ENCODE results near the gene TLE7. TPM values are rescaled to one million over a fixed set of nuclear protein-coding genes. Genes with fewer than 3 reads are reported as not detected.

Gene TLE7
- not detected for total RNA-seq (ENCODE audit: unreplicated experiment)
- long read RNA-seq: 0 reads

- peaks cover 5% of the 10 kb centered on the region for H3K9me3 Mint-ChIP-seq (ENCODE audit: unreplicated experiment)
- peaks cover 19% of the 10 kb centered on the region for H3K36me3 Mint-ChIP-seq (ENCODE audit: low read depth, unreplicated experiment)
- no peak for TF ChIP-seq CTCF (IDR thresholded peaks at IDR 0.05; ENCODE audit: unreplicated experiment)
- no peaks in the 10 kb centered on the region for H3K4me1 Mint-ChIP-seq (ENCODE audit: unreplicated experiment)
- H3K27me3 Mint-ChIP-seq (ENCODE audit: unreplicated experiment): peaks cover 12% of the 10 kb centered on the region
- H3K4me3 Mint-ChIP-seq (ENCODE audit: unreplicated experiment): peak within 1 kb of the TSS; percentile 0
- no peak for DNase-seq (ENCODE audit: low spot score)
- no peak within 1 kb of the TSS for H3K27ac Mint-ChIP-seq (ENCODE audit: unreplicated experiment)
Measured at GRCh38 chr16:71442051-71442440, at the start of gene TLE7. Gene TLE7, minus strand, starts transcription at chr16:71442054. Its CDS starts 8,730 bp downstream, at chr16:71433324.

GRCh38 chr16:71491054-71491453 is 49.2 kb upstream of the TLE7 start:
- peaks cover 4% of the 10 kb centered on the region for H3K27me3 Mint-ChIP-seq (ENCODE audit: unreplicated experiment)
- no peak for DNase-seq (ENCODE audit: low spot score)
- no peak overlapping the region for H3K27ac Mint-ChIP-seq (ENCODE audit: unreplicated experiment)
- no peaks in the 10 kb centered on the region for H3K4me1 Mint-ChIP-seq (ENCODE audit: unreplicated experiment)
- TF ChIP-seq CTCF (IDR thresholded peaks at IDR 0.05; ENCODE audit: unreplicated experiment): no peak
- H3K36me3 Mint-ChIP-seq (ENCODE audit: low read depth, unreplicated experiment): no peaks in the 10 kb centered on the region
- H3K9me3 Mint-ChIP-seq (ENCODE audit: unreplicated experiment): no peaks in the 10 kb centered on the region
- no peak overlapping the region for H3K4me3 Mint-ChIP-seq (ENCODE audit: unreplicated experiment)

- DNase-seq (ENCODE audit: low spot score): no peak
- H3K4me1 Mint-ChIP-seq (ENCODE audit: unreplicated experiment): no peaks in the 10 kb centered on the region
- H3K4me3 Mint-ChIP-seq (ENCODE audit: unreplicated experiment): no peak overlapping the region
- H3K27ac Mint-ChIP-seq (ENCODE audit: unreplicated experiment): no peak overlapping the region
- peaks cover 4% of the 10 kb centered on the region for H3K27me3 Mint-ChIP-seq (ENCODE audit: unreplicated experiment)
- H3K36me3 Mint-ChIP-seq (ENCODE audit: low read depth, unreplicated experiment): no peaks in the 10 kb centered on the region
- no peak for TF ChIP-seq CTCF (IDR thresholded peaks at IDR 0.05; ENCODE audit: unreplicated experiment)
- no peaks in the 10 kb centered on the region for H3K9me3 Mint-ChIP-seq (ENCODE audit: unreplicated experiment)
Measured at GRCh38 chr16:71490361-71490760, 48.5 kb upstream of the TLE7 start.

GRCh38 chr16:71489122-71489521 is 47.3 kb upstream of the TLE7 start, which contains the start of gene ZNF19:
Gene ZNF19, minus strand, starts transcription at chr16:71489324. Its CDS starts 7,210 bp downstream, at chr16:71482114.
- H3K9me3 Mint-ChIP-seq (ENCODE audit: unreplicated experiment): no peaks in the 10 kb centered on the region
- H3K36me3 Mint-ChIP-seq (ENCODE audit: low read depth, unreplicated experiment): no peaks in the 10 kb centered on the region
- no peak for DNase-seq (ENCODE audit: low spot score)
- peaks cover 5% of the 10 kb centered on the region for H3K4me1 Mint-ChIP-seq (ENCODE audit: unreplicated experiment)
- peaks cover 4% of the 10 kb centered on the region for H3K27me3 Mint-ChIP-seq (ENCODE audit: unreplicated experiment)
- H3K4me3 Mint-ChIP-seq (ENCODE audit: unreplicated experiment): no peak within 1 kb of the TSS
- TF ChIP-seq CTCF (IDR thresholded peaks at IDR 0.05; ENCODE audit: unreplicated experiment): no peak
- no peak within 1 kb of the TSS for H3K27ac Mint-ChIP-seq (ENCODE audit: unreplicated experiment)

- Mint-ChIP-seq H3K4me3 (ENCODE audit: unreplicated experiment) (peak overlapping the region; percentile 88), H3K36me3 (ENCODE audit: low read depth, unreplicated experiment) (no peaks in the 10 kb centered on the region), H3K9me3 (ENCODE audit: unreplicated experiment) (no peaks in the 10 kb centered on the region), H3K27me3 (ENCODE audit: unreplicated experiment) (peaks cover 6% of the 10 kb centered on the region), H3K4me1 (ENCODE audit: unreplicated experiment) (peaks cover 21% of the 10 kb centered on the region), H3K27ac (ENCODE audit: unreplicated experiment) (peak overlapping the region; percentile 81)
- DNase-seq (ENCODE audit: low spot score): peak; percentile 63
- TF ChIP-seq CTCF (IDR thresholded peaks at IDR 0.05; ENCODE audit: unreplicated experiment): no peak
Measured at GRCh38 chr16:71484006-71484893, 42.4 kb upstream of the TLE7 start.
